Kasumi-1 (cell line): Measurements from ENCODE around the gene FBXW11.

Experiments used
- DNase-seq, 2 experiments: peaks; one replicate each; lab custom pipeline; 2025; lab: John Stamatoyannopoulos, UW

FBXW11 gene

DNA sequence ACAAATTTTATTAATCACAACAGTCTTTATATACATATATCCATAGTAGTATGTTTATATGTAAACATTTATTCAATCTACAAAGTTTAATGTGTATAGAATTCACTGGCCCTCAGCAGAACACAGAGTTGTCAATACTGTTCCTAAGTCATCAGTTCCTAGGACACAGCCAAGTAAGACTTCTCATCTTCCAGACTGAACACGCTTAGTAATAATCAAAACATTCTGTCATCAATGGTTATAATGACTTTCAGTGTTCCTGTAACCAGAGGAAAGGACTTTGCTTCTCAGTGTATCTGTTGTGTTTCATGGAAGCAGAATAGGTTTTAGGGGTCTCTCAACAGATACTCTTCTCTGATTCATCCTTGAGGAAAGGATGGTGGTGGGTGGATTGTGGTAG, 138.7 kb downstream of the FBXW11 start:
- DNase-seq, result no peak

DNA sequence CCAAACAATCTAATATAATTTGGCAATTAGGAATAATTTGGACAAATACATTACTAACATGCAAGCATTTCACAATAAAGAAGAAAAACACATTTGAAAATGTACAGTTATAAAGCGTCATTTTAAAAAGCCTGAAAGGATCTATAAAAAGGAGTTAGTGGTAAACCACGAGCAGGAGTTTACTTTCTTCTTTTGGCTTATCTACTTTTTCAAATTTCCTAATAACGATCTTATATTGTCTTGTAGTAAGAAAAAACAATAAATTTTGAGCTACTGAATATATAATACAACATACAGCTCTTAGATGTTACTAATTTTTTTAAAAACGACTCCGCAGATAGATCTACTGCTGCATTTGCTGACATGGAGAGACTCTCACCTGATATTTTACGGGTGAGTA, 141.0 kb downstream of the FBXW11 start:
- DNase-seq, result peak; percentile 29 to 41

DNA sequence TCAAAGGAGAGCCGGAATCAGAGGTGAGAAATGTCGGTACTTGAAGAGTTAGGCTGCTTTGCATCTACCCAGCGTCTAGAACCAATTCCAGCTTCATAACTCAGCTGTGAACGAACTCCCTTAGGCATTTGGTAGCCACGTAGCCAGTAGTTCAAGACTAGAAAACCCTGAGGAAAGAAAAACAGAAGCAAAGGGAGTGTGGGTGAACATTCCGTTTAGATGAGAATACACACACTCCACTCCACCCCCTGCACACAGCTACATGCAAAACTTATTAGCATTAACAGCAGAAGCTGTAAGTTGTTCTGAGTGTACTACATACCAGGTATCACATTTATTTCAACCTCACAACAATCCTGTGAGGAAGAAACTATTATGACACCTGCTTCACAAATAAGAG, 142.5 kb downstream of the FBXW11 start:
- DNase-seq, result no peak

DNA sequence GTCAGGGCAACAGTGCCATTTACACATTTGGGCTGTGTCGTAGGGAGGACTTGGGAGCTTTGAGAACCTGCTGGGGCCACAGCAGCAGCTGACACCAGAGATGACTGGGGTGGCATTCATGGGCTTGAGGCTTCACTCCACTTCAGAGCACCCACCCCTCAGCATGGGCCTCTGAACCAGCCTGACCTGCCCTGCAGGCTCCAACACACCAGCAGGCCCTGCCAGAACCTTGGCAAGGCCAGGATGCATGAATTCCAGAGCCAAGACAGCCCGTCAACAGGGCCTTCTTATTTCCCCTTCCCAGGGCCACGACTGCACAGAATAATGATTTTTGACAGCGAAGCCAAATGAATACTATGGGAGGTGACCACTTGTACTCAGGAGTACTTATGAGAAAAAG, 143.8 kb downstream of the FBXW11 start:
- DNase-seq, result no peak

DNA sequence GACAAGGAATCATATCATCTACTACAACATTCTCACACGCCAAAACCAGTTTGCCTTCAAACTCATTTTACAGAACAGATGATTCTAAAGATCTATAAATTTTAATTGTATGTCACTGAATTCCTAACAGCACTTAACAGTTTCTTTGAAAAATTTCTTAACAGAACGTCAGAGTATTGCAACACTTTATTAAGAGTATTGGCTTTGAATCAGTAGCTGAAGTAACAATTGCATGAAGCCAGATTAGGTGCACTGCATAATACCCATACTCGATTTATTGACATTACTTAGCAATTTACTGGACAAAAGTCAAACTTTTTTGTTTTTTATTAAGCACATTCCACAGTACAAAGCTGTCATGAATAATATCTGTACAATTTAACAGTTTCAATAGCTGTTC, 145.1 kb downstream of the FBXW11 start:
- DNase-seq, result no peak

DNA sequence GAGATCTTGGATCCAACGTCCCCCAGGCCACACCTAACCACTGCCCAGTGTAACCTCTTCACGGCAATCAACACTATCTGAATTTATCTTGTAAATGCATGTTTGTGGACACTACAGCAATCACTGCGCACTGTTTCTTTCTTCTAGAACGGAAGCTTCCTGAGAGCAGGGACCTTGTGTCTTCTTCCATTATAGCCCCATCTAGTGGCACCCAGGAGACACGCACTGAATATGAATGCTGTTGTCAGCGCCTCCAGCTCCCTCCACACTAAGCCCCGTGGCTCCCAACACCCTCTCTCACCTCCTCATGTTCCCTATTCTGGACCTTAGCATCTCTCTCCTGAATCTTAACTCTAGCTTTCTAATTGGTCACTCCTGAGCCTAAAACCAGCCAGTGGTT, 148.1 kb downstream of the FBXW11 start:
- DNase-seq, result peak; percentile 56 to 57

DNA sequence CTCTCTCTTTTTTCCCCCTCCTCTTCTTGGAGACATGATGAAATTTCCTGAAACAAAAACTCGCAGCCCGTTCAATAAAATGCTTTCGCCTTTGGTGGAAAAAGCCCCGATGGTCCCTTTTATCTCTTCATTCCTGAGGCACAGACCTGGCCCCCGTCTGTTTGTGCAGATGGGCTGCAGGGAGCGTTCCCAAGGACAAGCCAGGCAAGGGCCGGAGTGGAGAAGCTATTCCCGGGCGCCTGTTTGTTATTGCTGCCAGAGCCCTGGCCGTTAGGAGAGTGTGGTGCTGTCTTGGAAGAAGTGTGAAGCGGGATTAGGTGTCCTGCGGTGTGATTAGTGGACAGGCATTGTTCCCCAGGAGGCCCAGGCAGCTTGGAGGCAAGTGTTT, 149.0 kb downstream of the FBXW11 start:
- no peak for DNase-seq

DNA sequence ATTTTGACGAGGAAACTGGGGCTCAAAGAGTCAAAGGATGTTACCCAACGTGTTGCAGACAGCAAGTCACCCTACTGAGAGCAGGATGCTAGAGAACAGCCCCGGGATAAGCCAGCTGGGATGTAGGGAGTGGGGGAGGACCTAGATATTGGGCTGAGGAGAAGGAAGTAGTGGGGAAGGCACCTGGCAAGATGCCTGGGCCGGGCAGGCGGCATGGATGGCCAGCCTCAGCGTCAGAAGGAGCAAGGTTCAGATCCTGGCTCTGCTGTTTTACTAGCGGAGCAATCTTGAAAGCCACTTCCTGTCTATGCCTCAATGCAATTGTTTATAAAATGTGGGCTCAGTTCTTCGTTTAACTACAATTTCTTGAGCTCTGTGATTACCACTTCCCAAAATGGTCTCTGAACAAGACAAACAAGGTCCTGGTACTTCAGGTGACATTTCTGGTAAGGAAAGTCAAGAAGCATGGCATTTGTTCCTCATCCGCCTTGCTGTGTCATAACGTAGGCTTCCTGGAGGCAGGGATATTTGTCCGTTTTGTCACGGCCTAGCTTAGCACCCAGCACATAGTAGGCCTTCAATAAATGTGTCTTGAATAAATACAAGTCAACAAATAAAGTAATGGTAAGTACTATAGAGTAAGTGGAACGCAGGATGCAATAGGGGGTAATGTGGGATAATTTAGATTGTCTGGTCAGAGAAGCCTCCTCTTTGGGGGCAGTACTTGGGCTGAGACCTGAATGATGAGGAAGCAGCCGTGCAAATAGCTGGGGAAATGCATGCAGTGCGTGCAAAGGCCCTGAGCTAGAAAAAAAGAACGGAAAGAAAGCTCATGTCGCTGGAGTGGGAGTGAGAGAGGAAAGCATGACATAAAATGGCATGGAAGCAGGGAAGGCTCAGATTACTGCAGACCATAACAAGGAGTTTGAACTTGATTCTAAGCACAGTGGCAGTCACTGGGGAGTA, 150.4 kb downstream of the FBXW11 start:
- DNase-seq, result peak; percentile 90 to 95

DNA sequence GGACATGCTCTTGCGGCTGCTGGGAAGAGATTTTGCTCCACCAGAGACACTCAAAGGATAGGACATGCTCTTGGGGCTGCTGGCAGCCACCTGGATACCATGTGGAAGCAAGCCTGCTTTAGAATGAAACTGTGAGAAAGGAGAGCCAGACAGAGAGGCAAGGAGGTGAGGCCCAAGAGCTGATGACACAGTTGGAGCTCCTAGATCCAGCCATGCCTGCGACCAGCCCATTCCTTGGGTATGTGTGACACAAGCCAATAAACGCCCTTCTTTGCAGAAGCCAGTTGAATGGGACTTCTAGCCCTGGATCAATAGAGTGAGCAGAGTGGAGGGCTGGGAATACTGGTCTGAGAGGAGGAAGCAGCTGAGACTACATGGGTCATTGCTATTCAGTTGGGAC, 151.2 kb downstream of the FBXW11 start:
- no peak for DNase-seq

DNA sequence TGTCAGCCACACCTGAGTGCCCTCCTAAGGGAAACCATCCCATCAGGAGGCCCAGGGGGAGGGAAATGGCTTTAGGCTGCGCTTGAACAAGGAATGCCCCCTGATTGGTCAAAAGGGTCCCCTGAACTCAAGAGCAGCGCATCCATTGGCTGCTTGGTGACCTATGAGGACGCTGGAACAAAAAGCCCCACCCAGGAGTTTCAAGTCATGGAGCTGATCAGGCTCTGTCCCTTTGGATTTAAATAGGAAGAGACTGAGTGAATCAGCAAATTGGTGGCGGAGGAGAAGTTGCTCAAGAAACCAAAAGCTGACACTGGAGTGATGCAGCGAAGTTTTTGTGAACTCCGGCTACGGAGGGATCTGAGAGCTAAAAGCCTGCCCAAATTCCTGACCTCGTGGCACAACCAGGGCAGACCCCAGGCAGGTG, 154.2 kb downstream of the FBXW11 start:
- DNase-seq, result no peak

DNA sequence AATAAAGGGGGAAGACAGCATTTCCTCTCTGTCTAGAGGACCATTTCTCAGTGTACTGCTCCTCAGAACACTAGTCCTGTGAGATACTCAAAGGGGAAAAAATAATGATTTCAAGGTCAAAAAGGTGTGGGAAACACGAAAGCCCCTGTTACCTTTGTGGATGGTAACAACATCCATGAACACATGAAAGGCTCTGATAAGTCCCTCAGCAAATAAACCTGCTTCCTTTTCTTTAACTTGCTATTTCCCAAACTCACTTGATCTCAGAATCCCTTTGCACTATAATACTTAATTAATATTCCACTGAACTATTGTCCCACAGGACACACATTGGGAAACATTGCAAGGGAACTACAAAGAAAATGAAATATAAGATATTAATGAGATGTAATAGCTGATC, 155.2 kb downstream of the FBXW11 start:
- DNase-seq, result no peak

DNA sequence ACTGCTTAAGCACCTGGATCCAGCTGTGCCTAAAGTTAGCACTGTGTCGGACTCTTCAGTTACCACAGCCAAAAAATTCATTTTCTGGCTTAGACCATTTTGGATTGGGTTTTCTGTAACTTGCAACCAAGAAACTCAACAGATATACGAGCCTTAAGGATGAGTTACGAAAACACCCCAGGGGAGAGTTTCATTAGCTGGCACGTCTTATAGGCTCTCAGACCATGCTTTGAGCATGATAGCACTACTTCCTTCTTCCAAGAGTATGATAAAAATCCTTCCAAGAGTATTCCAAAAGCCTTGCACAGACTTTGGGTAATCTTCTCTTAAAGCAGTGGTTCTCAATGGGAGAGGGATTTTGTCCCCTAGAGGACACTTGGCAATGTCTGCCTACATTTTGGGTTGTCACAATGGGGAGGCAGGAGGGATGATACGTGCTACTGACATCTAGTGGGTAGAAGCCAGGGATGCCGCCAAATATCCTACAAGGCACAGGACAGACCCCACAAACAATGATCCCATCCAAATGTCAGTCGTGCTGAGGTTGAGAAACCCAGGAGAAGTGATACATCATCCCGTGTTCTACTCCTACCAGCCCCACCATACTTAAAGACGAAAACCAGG, 156.0 kb downstream of the FBXW11 start:
- DNase-seq, result peak; percentile 71 to 75

DNA sequence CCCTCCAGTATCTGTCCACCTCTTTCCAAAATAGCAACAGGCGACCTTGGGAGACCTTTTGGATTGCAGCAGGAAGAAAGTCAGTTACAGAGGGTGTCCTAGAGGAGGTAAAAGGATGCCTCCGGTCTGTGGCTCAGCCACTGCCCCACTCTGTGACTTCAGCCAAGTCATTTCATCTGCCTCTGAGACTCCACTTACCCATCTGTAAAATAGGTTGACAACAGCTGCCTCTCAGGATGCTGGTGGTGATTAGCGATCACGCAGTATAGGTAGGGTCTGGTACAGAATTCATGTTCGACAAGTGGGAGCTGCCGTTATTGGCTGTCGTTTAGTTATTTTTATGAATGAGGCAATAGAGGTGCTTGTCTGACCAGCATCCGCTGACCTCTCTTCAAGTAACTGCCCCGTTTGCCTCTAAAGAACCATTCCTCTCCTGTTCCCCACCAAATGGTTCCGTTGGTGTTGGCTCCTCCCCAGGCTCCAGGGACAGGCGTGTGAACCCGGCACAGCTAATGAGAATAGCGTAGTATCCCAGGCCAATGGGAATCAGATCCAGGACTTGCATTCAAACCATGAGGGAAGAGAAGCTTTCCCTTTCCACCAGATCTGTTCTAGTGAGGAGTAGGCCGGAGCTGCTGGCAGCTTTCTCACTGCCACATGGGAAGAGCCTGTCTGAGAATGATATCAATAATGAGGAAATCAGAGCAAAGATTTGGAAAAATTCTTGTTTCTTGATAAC, 156.7 kb downstream of the FBXW11 start:
- no peak for DNase-seq

DNA sequence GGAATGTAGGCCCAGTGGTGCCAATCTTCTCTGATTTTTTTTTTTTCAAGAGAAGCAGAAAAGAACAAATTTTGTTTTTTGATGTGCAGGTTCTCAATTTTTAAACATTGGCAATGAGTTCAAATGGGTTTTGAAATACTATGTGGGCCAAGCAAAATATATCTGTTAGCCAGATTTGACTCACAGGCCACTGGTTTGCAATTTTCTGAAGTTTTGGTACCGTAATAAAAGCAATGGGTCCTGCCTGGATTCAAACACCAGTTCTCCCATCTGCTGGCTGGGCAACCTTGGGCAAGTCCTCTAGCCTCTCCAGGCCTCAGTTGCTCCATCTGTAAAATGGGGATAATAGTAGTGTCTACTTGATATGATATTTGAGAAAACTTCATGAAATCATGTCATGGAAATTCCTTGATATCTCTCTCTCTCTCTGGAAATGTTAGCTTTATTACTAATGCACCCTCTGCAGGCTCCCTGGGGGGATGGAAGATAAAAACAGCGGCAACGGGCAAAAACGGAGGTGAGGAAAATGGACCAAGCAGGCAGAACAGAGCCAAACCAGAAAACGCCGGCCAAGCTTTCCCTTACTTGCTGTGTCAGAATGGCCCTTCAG, 157.4 kb downstream of the FBXW11 start:
- no peak for DNase-seq

DNA sequence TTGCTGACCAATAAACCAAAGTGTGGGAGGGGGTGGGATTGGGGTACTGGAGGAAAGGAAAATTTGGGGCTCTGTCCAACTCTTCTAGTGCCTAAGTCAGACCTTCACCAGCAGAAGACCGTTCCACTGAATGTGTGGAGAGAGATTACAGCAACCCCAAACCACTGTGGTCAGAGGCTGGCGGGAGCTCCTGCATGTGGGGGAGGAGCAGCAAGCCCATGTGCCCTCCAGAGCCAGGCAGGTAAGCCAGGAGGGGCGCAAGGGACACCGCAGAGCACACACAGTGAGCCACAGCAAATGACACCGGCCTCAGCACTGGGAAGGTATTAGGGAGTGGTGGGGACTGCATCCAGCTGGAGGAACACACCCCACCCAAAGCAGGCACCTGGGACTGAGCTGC, 158.0 kb downstream of the FBXW11 start:
- DNase-seq, result no peak

DNA sequence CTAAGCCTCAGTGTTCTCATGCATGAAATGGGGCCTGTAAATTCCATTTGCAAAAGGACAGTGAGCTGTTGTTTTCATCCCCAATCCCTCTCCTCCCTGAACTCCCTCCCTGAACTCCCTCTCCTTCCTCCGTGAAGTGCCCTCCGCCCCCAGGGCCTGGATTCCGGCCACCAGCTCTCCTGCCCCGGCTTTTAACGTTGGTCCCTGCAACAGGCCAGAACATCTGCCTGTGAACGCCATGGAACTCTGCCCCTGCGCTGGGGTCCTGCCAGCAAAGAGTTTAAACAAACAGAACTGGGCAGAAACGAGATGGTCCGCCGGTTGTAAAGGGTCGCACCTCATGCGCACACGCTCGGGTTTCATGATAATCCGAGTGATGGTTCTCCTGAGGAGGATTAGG, 158.4 kb downstream of the FBXW11 start:
- DNase-seq, result no peak

DNA sequence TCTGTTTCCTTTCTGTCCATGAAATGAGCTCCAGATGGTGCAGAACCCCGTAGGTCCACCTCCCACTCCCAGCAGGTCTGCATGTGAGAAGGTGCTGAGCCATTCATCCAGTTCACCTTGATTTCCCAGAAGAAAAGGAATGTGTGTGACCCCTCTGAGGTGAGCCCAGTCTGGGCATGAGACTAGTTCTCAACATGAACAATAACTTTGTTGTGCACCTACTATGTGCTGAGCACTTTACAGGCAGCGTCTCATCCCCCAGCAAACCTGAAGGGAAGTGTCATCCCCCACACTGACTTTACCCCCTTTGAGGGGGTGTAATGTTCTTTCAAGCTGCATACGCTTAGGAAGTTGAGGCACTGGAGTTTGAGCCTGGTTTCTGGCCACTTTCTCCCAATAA, 159.4 kb downstream of the FBXW11 start:
- DNase-seq, result no peak

DNA sequence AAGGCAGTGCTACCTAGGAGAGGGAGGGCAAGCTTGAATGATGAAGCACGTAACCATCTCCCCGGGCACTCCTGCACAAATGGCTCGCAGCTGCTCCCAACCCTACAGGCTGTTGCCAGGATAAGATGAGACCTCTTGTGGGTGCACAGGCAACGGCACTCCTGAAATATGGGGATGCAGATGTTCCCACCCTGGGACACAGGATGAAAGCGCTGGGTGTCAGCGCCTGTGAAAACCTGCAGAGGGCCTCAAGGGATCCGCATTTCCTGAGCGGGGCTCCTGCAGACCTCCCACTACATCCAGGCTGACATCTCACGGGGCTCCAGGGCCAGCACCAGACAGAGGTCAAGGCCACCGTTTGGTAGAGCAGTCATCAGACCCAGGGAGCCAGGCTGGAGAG, 160.1 kb downstream of the FBXW11 start:
- no peak for DNase-seq

DNA sequence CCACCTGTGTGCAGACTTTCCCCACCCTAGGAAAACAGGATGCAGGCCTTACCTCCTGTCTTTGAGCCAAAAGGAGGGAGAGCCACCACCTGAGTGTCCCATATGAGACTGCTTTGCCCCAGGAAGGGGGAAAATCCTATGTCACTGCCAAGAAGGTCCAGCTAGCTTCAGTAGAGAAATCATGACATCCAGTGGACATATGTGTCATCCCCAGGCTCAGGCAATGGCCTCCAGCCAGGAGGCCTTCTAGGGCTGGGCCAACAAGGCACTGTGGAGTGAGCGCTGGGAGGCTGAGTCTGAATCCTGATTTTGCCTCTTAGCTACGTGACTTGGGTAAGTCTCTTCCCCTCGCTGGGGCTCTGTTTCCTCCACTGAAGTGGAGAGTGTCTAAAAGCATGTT, 160.6 kb downstream of the FBXW11 start:
- DNase-seq, result no peak

DNA sequence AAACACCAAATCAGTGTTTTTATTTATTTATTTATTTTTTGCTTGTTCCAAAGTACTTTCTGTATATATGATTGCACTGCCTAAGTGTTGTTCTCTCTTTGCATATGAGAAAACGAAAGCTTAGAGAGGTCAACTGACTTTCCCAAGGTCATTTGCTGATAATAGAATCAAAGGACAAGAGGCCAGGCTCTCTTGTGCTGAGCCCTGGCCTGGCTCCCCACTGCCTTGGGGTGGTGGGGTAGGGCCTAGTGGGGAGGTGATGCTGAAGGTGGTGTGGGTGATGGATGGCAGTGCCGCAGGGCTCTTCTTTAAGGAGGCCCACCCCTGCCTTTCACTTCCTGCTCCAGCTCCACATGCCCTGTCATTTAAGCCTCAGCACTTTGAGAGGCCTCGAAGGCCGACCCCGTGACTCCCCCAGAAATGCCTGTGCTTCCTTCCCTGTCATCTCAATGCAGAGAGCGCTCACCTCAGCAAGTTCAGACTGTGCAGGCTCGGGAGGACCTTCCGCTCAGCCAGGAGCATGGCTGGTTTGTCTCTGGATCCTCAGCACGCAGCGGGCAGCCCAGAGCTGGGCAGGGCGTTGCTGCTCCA, 161.3 kb downstream of the FBXW11 start:
- no peak for DNase-seq

DNA sequence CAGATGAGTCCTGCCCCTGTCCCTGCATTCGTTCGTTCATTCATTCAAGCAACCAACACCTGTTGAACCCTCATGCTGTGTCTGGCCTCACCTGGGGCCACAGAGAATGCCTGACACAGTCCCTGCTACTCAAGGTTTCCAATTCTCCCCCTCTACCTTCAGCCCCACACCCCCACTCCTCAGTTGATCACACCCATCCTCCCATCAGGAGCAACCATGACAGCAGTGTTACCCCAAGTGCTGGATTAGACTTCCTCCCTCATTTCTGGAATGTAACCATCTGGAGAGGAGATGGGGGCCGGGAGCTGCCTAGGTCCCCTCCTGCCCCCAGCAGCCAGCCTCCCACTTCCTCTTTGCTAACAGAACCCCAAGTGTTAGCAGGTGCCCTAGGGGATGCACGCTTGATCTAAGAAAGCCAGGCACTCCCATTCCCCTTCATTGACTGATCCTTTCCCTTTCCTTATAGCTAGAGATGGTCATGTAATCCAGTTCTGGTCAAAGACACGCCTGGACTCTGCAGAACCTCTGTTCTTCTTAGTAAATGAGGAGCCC, 163.6 kb downstream of the FBXW11 start:
- DNase-seq, result no peak
